Activated CD8-positive, alpha-beta memory T cell treated with anti-CD3 and anti-CD28 coated beads, Interleukin-2, amount 50 U/mL, for 4 hours (primary cell): ENCODE data around the gene CCDC188.

Experiments used
- DNase-seq: peaks from one replicate; pipeline ENCODE4 v3.0.0-alpha.2; 2020

The CCDC188 gene

GRCh38 chr22:20147237-20147988 lies 3.4 kb downstream of the CCDC188 start:
- no peak for DNase-seq

GRCh38 chr22:20146777-20147176 lies 4.1 kb downstream of the CCDC188 start:
- DNase-seq = no peak

DNA sequence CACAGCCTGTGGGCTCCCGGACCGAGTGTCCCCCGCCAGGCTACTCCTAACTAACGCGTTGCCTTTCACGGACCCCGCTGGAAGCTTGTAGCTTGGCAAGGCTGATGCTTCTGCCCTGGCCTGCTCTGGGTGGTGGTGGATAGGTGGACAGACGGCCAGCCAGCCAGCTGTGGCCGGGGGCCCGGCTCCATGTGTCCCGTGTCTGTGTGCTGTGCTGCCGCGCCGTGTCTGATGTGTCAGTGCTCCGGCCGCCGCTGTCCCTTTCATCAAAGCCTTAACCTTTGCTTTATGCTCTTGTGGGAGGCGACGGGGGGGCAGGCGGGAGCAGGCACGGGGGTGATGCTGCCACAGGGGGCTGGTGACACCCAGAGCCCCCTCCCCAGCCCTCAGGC lies 5.0 kb downstream of the CCDC188 start:
- DNase-seq = no peak

GRCh38 chr22:20145206-20145831 lies 5.5 kb downstream of the CCDC188 start:
- no peak for DNase-seq

GRCh38 chr22:20143883-20144665 lies 6.8 kb downstream of the CCDC188 start:
- no peak for DNase-seq

GRCh38 chr22:20142711-20143621 lies 7.9 kb downstream of the CCDC188 start:
- no peak for DNase-seq

- no peak for DNase-seq
Measured at GRCh38 chr22:20141186-20142077, 9.4 kb downstream of the CCDC188 start.

- DNase-seq = no peak
Measured at GRCh38 chr22:20140521-20140964, 10.3 kb downstream of the CCDC188 start.

DNA sequence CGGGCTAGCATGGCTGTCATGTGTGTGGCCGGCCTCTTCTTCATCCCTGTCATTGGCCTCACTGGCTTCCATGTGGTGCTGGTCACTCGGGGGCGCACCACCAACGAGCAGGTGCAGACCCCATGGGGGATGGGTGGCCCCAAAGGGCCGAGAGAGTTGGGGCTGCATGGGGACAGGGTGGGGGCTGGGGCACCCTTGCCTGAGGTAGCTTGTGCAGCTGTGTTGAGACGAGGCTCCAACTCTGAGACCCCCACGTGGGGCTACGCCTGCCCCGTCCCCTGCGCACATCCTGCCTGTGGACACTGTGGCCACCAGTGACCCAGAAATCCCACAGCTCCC lies 10.8 kb downstream of the CCDC188 start:
- no peak for DNase-seq

DNA sequence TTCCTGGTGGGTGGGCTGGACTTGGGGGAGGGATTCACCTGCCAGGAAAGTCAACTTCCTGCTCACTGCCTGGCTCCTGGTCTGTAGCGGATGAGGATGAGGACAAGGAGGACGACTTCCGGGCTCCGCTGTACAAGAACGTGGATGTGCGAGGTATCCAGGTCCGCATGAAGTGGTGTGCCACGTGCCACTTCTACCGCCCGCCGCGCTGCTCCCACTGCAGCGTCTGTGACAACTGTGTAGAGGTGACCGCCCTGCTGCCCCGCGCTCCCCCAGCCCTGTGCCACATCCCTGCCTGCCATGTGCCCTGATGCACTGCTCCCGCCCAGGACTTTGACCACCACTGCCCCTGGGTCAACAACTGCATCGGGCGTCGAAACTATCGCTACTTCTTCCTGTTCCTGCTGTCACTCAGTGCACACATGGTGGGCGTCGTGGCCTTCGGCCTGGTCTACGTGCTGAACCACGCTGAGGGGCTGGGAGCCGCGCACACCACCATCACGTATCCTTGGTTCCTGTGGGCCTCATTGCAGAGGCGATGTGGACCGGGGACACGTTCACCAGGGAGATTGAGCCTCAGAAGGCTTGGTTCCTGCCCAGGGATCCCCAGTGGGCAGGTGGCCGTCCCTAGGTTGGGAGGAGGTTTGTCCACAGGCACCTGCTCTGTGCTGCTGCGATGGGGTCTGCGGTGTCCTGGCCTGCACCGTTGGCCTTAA lies 11.3 kb downstream of the CCDC188 start:
- no peak for DNase-seq

DNA sequence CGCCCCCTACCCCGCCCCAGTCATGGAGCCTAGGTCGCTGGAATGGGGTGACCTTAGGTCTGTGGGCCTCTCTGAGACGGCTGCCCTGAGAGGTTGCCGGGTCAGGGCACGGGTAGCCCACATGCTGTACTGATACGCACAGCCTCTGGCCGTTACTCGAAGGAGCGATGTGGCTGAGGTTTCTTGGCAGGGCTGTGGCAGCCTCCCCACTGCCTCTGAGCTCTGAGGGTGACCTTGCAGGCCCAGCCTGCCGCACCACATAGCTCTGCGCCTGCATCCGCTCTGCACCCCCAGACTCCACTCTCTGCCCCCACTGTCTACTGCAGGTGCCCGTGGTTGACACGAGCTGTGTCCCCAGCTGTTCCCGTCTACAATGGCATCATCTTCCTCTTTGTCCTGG lies 12.0 kb downstream of the CCDC188 start:
- no peak for DNase-seq

GRCh38 chr22:20138417-20138738 lies 12.5 kb downstream of the CCDC188 start:
- no peak for DNase-seq

DNA sequence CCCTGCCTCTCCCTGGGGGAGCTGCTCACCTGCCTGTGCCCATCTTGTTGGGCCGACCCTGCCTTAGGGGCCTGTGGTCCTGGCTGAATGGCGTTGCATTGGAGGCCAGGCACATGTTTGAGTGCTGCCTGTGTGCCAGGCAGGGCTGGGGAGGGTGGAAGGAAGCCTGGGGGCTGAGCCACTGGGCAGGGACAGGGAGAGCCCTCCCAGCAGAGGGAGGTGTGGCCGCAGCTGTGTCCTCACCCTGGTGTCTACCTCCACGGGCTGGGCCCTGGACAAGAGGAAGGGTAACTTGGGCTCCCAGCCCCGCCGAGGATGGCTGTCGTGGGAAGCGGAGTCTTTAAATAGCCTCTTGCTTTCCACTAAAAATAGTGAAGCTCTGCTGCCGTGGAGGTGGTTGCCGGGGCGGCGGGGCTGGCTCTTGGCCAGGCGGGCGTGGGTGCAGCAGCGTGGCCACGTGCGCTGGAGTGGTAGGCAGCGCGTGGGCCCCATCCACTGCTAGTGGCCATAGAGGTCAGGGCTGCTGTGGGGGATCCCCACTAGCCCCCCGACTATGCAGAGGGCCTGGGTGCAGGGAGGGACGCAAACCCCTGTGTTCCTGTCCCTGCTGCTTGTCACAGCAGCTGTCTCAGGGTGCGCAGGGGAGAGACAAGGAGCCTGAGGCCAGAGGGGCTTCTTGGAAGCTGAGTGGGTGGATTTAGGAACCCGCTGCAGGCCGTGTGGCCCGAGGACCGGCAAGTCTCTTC lies 13.0 kb downstream of the CCDC188 start:
- no peak for DNase-seq

DNA sequence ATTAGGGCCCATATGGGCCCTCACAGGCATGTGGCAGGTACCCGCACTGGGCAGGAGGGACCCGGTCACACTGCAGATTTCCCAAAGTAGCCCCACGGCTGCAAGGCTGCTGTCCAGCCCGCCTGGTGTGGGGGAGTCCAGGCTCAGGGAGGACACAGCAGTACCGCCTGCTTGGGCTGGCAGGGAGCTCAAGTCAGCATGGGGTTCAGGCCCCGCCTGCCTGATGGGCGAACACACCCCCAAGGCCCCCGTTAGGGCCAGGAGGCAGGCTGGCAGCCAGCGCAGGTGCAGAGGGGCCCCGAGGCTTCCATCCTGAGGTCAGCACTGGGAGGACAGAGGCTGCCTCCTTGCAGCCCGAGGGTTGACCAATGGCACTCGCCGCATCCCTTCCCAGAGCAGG lies 13.7 kb downstream of the CCDC188 start:
- no peak for DNase-seq

DNA sequence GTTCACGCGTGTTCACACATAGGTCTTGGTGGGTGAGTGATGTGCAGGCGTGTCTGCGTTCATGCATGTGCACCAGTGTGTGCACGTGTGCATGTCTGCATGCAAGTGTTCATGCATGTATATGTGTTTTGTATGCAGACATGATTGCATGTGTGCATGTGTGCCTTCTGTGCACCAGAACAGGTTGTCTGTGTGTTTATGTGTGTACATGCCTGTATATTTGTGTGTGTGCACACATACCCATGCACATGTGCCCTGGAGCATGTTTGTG lies 14.3 kb downstream of the CCDC188 start:
- DNase-seq = no peak

GRCh38 chr22:20135806-20136602 lies 14.9 kb downstream of the CCDC188 start:
- DNase-seq = no peak

DNA sequence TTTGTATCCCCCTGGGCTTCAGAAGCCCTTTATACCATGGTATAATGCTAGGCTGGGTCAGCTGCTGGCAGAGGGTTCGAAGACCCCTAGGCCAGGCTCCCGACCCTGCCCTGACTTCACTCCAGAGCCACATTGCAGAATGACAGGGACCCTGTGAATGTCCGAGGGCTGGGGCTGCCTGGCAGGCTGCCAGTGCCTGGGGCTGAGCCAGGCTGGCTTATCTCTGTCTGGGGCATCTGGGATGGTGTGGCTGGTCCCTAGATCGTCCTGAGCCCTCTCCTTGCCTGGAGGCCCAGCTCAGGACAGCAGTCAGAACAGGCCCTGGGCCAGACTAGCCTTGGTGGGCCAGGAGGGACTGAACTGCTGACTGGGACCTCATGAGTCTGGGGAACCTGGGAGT lies 15.6 kb downstream of the CCDC188 start:
- DNase-seq = no peak

DNA sequence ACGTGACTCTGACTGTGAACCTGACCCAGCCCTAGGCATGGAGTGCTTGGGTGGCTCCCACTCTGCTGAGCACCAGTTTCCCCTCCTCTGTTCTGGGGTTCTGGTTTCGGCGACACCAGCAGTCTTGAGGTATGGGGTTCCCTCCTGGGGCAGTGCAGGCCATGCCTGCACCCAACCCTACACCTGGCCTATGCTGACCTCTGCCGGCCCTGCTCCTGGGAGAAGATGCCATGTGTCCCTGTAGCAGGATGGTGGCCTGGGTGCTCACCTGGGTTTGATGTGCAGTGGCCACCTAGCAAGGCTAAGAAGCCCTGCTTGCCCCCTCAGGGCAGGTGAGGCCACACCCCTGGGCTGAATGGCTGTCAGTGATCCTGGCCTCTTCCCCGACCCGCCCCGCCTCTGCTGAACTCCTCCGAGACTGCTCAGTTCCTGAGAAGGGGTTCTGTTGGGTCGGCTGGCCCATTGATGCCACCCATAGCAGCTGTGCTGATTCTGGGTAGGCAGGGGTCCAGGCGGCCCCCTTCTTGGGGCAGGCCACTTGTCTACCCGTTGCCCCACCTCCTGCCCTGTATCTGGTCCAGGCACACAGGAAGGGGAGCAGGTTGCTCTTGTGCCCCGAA lies 16.8 kb downstream of the CCDC188 start:
- no peak for DNase-seq

- no peak for DNase-seq
Measured at GRCh38 chr22:20132686-20133246, 18.1 kb downstream of the CCDC188 start.
